PC-3 (cell line): ENCODE measurements around the gene HTR3A. TPM values are rescaled to one million over a fixed set of nuclear protein-coding genes. Genes with fewer than 3 reads are reported as not detected.

Experiments
- ATAC-seq: fragments of 200-7000 bp; cut with Tn5 transposase; 2 replicates; pipeline ENCODE4 v1.9.1; 2020; ENCODE audit warnings: mild to moderate bottlenecking, moderate library complexity
- BruUV-seq: library from RNA; stranded (reverse); fragments of 400-500 nt; replicated peaks from 2 replicates; lab custom pipeline; 2021; lab: Mats Ljungman, UMichigan
- CTCF ChIA-PET: fragments of 300-600 bp; sonication (Branson Sonifier 250); formaldehyde crosslinking; loops from one replicate; lab custom pipeline; 2022; ENCODE audit warnings: antibody characterized with exemption; lab: Charles Lee
- POLR2A ChIA-PET: fragments of 300-600 bp; sonication (Branson Sonifier 250); formaldehyde crosslinking; loops from one replicate; lab custom pipeline; 2022; ENCODE audit warnings: antibody characterized with exemption; ENCODE audit not compliant: unreplicated experiment; lab: Charles Lee
- DNase-seq: peaks from one replicate; pipeline ENCODE4 v3.0.0-alpha.2; 2015
- H2AFZ ChIP-seq: fragments of 300-600 bp; sonication (generic); 2 replicates; pipeline ENCODE4 v1.6.0; 2016; ENCODE audit warnings: antibody characterized with exemption, low read length
- H3F3A ChIP-seq: fragments of 300-600 bp; sonication (generic); one replicate; pipeline ENCODE4 v1.6.0; 2017; ENCODE audit warnings: antibody characterized with exemption, low read length, control low read depth, mild to moderate bottlenecking; ENCODE audit not compliant: unreplicated experiment
- H3K27ac ChIP-seq: fragments of 300-600 bp; sonication (generic); 2 replicates; pipeline ENCODE4 v1.5.1; 2016; ENCODE audit warnings: mild to moderate bottlenecking, low read length
- H3K27me3 ChIP-seq: fragments of 300-600 bp; sonication (generic); 2 replicates; pipeline ENCODE4 v1.6.1; 2016; ENCODE audit warnings: low read length, mixed read lengths
- H3K36me3 ChIP-seq: fragments of 300-600 bp; sonication (generic); 2 replicates; pipeline ENCODE4 v1.6.1; 2016; ENCODE audit warnings: low read depth, mixed run types, low read length, mixed read lengths
- H3K4me1 ChIP-seq: fragments of 300-600 bp; sonication (generic); 2 replicates; pipeline ENCODE4 v1.5.1; 2016; ENCODE audit warnings: low read length; ENCODE audit not compliant: insufficient read depth
- H3K4me2 ChIP-seq: fragments of 300-600 bp; sonication (generic); 2 replicates; pipeline ENCODE4 v1.6.0; 2016; ENCODE audit warnings: low read length
- H3K4me3 ChIP-seq: fragments of 300-600 bp; sonication (generic); 2 replicates; pipeline ENCODE4 v1.5.1; 2016; ENCODE audit warnings: mild to moderate bottlenecking, low read length, mixed read lengths
- H3K79me2 ChIP-seq: fragments of 300-600 bp; sonication (generic); 2 replicates; pipeline ENCODE4 v1.6.1; 2017; ENCODE audit warnings: low read length, mixed read lengths
- H3K9ac ChIP-seq: fragments of 300-600 bp; sonication (generic); 2 replicates; pipeline ENCODE4 v1.6.0; 2016; ENCODE audit warnings: mild to moderate bottlenecking, low read length
- H3K9me2 ChIP-seq: fragments of 300-600 bp; sonication (generic); replicated peaks from 2 replicates; pipeline ENCODE4 v1.6.1; 2016; ENCODE audit warnings: mixed run types, low read length, mixed read lengths
- H3K9me3 ChIP-seq: fragments of 300-600 bp; sonication (generic); 2 replicates; pipeline ENCODE4 v1.6.1; 2016; ENCODE audit warnings: low read length, mixed read lengths
- H4K20me1 ChIP-seq: fragments of 300-600 bp; sonication (generic); 2 replicates; pipeline ENCODE4 v1.6.1; 2016; ENCODE audit warnings: low read length, mixed read lengths
- EZH2 ChIP-seq: fragments of 300-600 bp; sonication (generic); IDR thresholded peaks from one replicate; pipeline ENCODE4 v1.6.1; 2017; ENCODE audit warnings: antibody characterized with exemption, mild to moderate bottlenecking, low read length; ENCODE audit not compliant: unreplicated experiment
- EZH2phosphoT487 ChIP-seq: fragments of 300-600 bp; sonication (generic); IDR thresholded peaks from 2 replicates; pipeline ENCODE4 v1.6.1; 2018; ENCODE audit warnings: mild to moderate bottlenecking, antibody characterized with exemption, low read length, borderline replicate concordance
- intact Hi-C: fragments of 100-400 bp; cut with micrococcal nuclease; formaldehyde crosslinking; loops from 2 replicates; pipeline ENCODE4 v1.9.0; 2023
- total RNA-seq: library from RNA; depleted of rRNA; stranded (reverse); fragments of >200 nt; gene quantifications from 2 replicates; pipeline ENCODE4 v1.2.3, GENCODE V29; 2014
- TF ChIP-seq, protein P1 (sequence below): fragments of 300-600 bp; sonication (generic); conservative IDR thresholded peaks from 2 replicates; pipeline ENCODE4 v1.5.1; 2017; ENCODE audit warnings: antibody characterized with exemption, low read depth, mild to moderate bottlenecking, low read length

HTR3A gene
- total RNA-seq, 1 experiment from 2014 or later, result not detected

DNA sequence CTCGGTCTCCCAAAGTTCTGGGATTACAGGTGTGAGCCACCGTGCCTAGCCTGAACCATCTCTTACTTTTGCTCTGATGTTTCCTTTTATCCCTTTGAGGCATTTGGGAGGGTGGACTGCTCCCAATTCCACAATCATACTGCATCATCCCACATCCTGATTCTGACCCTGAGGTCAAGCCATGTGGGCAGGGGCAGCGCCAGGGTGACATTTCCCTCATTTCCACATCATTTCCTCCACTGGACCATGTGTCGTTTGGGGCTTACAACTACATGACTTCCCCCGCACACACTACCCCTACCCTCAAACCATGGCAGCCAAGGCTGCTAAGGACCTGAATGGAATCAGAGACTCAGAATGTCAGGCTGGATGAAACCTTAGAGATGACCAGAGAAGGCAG, 58.2 kb downstream of the HTR3A start:
- DNase-seq (no peak), ATAC-seq (no peak)
- ChIA-PET CTCF (no interaction called here), POLR2A (no interaction called here)
- Histone ChIP-seq H4K20me1 (no peaks in the 10 kb centered on the region), H3F3A (no peaks in the 10 kb centered on the region), H3K9ac (no peak overlapping the region), H3K4me1 (peaks cover 11% of the 10 kb centered on the region; the same call in 1 of the 2 replicates), H3K27me3 (peaks cover 39% of the 10 kb centered on the region), H3K4me3 (no peak overlapping the region), H2AFZ (no peak overlapping the region), H3K9me2 (no peaks in the 10 kb centered on the region), H3K9me3 (no peaks in the 10 kb centered on the region), H3K27ac (no peak overlapping the region), H3K79me2 (no peaks in the 10 kb centered on the region), H3K36me3 (no peaks in the 10 kb centered on the region), H3K4me2 (no peak overlapping the region)
- BruUV-seq, result no TSS peak
- TF ChIP-seq, protein P1, sequence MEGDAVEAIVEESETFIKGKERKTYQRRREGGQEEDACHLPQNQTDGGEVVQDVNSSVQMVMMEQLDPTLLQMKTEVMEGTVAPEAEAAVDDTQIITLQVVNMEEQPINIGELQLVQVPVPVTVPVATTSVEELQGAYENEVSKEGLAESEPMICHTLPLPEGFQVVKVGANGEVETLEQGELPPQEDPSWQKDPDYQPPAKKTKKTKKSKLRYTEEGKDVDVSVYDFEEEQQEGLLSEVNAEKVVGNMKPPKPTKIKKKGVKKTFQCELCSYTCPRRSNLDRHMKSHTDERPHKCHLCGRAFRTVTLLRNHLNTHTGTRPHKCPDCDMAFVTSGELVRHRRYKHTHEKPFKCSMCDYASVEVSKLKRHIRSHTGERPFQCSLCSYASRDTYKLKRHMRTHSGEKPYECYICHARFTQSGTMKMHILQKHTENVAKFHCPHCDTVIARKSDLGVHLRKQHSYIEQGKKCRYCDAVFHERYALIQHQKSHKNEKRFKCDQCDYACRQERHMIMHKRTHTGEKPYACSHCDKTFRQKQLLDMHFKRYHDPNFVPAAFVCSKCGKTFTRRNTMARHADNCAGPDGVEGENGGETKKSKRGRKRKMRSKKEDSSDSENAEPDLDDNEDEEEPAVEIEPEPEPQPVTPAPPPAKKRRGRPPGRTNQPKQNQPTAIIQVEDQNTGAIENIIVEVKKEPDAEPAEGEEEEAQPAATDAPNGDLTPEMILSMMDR, result no peak
- no peak for TF ChIP-seq EZH2
- no peak for TF ChIP-seq EZH2phosphoT487
- intact Hi-C loops, result no loop called here

DNA sequence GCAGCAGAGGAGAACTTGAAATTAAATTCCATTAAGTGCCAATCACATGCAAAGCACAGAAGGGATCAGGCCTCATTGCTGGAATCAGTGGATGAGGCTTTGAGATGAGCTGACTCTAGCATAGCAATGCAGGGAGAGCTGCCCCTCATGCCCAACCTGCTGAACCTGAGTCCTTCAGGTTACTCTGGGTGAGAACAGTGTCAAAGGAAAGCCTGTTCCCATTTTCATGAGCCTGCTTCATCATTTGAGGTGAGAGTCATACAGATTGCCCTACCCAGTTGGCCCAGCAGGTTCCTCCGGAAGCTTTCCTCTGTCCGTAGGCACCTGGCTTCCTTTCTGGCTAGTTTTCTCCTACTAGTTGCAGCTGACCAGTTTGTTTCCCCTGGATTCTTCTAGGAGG, 58.7 kb downstream of the HTR3A start:
- H3K79me2 ChIP-seq, result no peaks in the 10 kb centered on the region
- peaks cover 35% of the 10 kb centered on the region for H3K27me3 ChIP-seq
- peaks cover 11% of the 10 kb centered on the region; the same call in 1 of the 2 replicates for H3K4me1 ChIP-seq
- ChIA-PET CTCF (no interaction called here), POLR2A (no interaction called here)
- TF ChIP-seq EZH2 (no peak), EZH2phosphoT487 (no peak)
- TF ChIP-seq, protein P1, result no peak
- no peaks in the 10 kb centered on the region for H3K36me3 ChIP-seq
- no peaks in the 10 kb centered on the region for H4K20me1 ChIP-seq
- no peak overlapping the region for H3K4me2 ChIP-seq
- H3K27ac ChIP-seq, result no peak overlapping the region
- no peak overlapping the region for H2AFZ ChIP-seq
- H3F3A ChIP-seq, result no peaks in the 10 kb centered on the region
- no peaks in the 10 kb centered on the region for H3K9me2 ChIP-seq
- no TSS peak for BruUV-seq
- DNase-seq (no peak), ATAC-seq (no peak)
- no peaks in the 10 kb centered on the region for H3K9me3 ChIP-seq
- intact Hi-C loops, result no loop called here
- H3K4me3 ChIP-seq, result no peak overlapping the region
- H3K9ac ChIP-seq, result no peak overlapping the region

DNA sequence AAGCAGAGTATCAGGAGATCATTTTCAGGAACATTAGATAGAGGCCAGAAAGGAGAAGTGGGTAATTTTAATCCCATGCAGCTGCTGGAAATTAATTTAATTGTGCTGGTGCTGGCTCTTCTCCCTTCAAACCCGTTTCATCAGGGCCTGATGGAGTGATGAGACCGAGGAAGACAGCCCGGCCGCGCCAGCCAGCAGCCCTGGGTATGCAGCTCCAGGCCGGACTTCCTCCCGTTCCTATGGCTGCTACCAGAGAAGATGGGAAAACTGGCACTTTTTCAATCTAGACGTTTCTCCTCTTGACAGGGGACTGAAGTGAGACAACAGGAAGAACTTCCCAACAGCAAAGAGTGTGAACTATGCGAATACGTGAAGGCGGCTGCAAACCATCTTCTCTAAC, 60.0 kb downstream of the HTR3A start:
- Histone ChIP-seq H4K20me1 (no peaks in the 10 kb centered on the region), H3F3A (no peaks in the 10 kb centered on the region), H3K9me2 (no peaks in the 10 kb centered on the region), H3K36me3 (no peaks in the 10 kb centered on the region), H2AFZ (no peak overlapping the region), H3K4me3 (no peak overlapping the region), H3K4me2 (no peak overlapping the region), H3K4me1 (peaks cover 11% of the 10 kb centered on the region; the same call in 1 of the 2 replicates), H3K79me2 (no peaks in the 10 kb centered on the region), H3K27me3 (peaks cover 28% of the 10 kb centered on the region), H3K27ac (no peak overlapping the region), H3K9ac (no peak overlapping the region), H3K9me3 (no peaks in the 10 kb centered on the region)
- ChIA-PET CTCF (no interaction called here), POLR2A (no interaction called here)
- DNase-seq (no peak), ATAC-seq (no peak)
- BruUV-seq, result no TSS peak
- intact Hi-C loops, result no loop called here
- TF ChIP-seq, protein P1, result no peak
- TF ChIP-seq EZH2phosphoT487 (no peak), EZH2 (no peak)
